ENCODE data around the gene NDST1.

Gene NDST1

GRCh38 chr5:150607105-150607504 is 99.2 kb downstream of the NDST1 start:
- H3K4me3 Mint-ChIP-seq: no peak overlapping the region
- ATAC-seq (no peak), DNase-seq (no peak)
- no peaks in the 10 kb centered on the region for H3K9me3 Mint-ChIP-seq
- H3K4me1 Mint-ChIP-seq: no peaks in the 10 kb centered on the region
- H3K27me3 Mint-ChIP-seq: no peaks in the 10 kb centered on the region
- H3K36me3 Mint-ChIP-seq (ENCODE audit: low read depth): no peaks in the 10 kb centered on the region
- no peak overlapping the region for H3K27ac Mint-ChIP-seq
